Measurements from ENCODE around the gene LILRB1.

DNA sequence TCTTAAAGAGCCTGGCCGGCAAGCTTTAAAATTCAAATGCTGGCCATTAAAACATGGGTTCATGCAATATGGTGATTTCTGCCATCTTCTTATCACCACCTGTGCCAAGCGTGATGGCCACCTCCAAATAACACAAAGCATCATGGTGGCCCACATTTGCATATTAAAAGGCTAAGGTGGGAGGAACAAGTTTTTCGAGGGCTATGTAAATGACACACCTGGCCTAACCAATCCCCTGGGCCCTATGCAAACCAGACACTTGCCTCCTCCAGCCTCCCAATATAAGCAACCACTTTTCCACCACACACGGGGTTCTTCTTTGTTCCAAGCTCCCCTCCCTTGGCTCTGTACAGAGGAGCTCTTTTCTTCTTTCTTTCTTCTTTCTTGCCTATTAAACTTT, 46.9 kb downstream of the LILRB1 start:
- TF ChIP-seq, protein P1, sequence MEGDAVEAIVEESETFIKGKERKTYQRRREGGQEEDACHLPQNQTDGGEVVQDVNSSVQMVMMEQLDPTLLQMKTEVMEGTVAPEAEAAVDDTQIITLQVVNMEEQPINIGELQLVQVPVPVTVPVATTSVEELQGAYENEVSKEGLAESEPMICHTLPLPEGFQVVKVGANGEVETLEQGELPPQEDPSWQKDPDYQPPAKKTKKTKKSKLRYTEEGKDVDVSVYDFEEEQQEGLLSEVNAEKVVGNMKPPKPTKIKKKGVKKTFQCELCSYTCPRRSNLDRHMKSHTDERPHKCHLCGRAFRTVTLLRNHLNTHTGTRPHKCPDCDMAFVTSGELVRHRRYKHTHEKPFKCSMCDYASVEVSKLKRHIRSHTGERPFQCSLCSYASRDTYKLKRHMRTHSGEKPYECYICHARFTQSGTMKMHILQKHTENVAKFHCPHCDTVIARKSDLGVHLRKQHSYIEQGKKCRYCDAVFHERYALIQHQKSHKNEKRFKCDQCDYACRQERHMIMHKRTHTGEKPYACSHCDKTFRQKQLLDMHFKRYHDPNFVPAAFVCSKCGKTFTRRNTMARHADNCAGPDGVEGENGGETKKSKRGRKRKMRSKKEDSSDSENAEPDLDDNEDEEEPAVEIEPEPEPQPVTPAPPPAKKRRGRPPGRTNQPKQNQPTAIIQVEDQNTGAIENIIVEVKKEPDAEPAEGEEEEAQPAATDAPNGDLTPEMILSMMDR (IDR thresholded peaks at IDR 0.05; ENCODE audit: insufficient read depth, low read depth, low read length), result no peak
- TF ChIP-seq EZH2 (IDR thresholded peaks at IDR 0.05; ENCODE audit: insufficient read depth, low read length), result no peak

Measured in astrocyte (in vitro differentiated cells and primary cell).